Measurements from ENCODE around the gene ASTN2.

DNA sequence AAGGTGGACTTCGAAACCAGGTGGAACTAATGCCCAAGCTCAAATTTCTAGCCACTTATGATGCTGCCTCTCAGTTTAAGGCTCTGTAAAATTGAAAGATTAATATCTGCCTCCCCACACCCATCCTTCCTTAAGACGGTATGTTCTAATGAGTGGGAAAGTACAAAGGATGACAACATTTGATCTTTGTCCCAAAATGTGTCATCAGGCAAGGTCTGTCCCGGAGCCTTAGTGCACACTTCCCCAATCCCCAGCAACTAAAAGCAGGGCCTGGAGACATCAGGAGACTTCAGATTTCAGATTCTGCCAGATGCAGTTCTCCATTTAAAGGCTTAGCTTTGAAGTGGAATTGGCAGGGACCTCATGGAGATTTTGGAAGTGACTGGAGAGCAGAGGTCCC lies 316.5 kb downstream of the ASTN2 start:
- TF ChIP-seq, protein P1, sequence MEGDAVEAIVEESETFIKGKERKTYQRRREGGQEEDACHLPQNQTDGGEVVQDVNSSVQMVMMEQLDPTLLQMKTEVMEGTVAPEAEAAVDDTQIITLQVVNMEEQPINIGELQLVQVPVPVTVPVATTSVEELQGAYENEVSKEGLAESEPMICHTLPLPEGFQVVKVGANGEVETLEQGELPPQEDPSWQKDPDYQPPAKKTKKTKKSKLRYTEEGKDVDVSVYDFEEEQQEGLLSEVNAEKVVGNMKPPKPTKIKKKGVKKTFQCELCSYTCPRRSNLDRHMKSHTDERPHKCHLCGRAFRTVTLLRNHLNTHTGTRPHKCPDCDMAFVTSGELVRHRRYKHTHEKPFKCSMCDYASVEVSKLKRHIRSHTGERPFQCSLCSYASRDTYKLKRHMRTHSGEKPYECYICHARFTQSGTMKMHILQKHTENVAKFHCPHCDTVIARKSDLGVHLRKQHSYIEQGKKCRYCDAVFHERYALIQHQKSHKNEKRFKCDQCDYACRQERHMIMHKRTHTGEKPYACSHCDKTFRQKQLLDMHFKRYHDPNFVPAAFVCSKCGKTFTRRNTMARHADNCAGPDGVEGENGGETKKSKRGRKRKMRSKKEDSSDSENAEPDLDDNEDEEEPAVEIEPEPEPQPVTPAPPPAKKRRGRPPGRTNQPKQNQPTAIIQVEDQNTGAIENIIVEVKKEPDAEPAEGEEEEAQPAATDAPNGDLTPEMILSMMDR (conservative IDR thresholded peaks at IDR 0.05 in 1 of 2, IDR thresholded peaks at IDR 0.05 in 1 of 2; ENCODE audit: extremely low read depth in 1 of 2, insufficient read depth in 1 of 2, low read depth in 1 of 2, low read length in 2 of 2), result no peak
- TF ChIP-seq EZH2 (IDR thresholded peaks at IDR 0.05; ENCODE audit: borderline replicate concordance, low read length), result no peak
